Astrocyte of the spinal cord (primary cell): Measurements from ENCODE around the gene FUCA1.

Experiments used
- DNase-seq: peaks from one replicate; pipeline ENCODE4 v3.0.0; 2011; ENCODE audit warnings: low read depth, low spot score
- H3K4me3 ChIP-seq: 2 replicates; pipeline ENCODE4 v1.5.1; 2011; ENCODE audit warnings: low read depth, mild to moderate bottlenecking, low read length, moderate library complexity
- CTCF ChIP-seq: IDR thresholded peaks from 2 replicates; pipeline ENCODE4 v1.5.1; 2012; ENCODE audit warnings: low read depth, mild to moderate bottlenecking, low read length, inconsistent platforms
- in situ Hi-C: cut with HindIII; loops from 2 replicates; pipeline ENCODE4 v1.10.0; 2017; ENCODE audit warnings: low sequenced_read_pairs

FUCA1 gene

GRCh38 chr1:23825762-23826522 is 42.1 kb downstream of the FUCA1 start:
- H3K4me3 ChIP-seq: peak overlapping the region; percentile 88
- in situ Hi-C loops: no loop called here
- no peak for TF ChIP-seq CTCF
- no peak for DNase-seq

GRCh38 chr1:23825076-23825761 is 42.9 kb downstream of the FUCA1 start, which contains the start of gene HMGCL:
Gene HMGCL, minus strand, starts transcription at chr1:23825429. Its CDS starts 14 bp downstream, at chr1:23825415.
- H3K4me3 ChIP-seq: peak within 1 kb of the TSS; percentile 88
- peak; percentile 91 for DNase-seq
- in situ Hi-C loops: no loop called here
- TF ChIP-seq CTCF: no peak

GRCh38 chr1:23824711-23825075 is 43.4 kb downstream of the FUCA1 start:
- peak overlapping the region; percentile 88 for H3K4me3 ChIP-seq
- TF ChIP-seq CTCF: no peak
- DNase-seq: no peak
- in situ Hi-C loops: no loop called here

GRCh38 chr1:23823767-23824166 is 44.3 kb downstream of the FUCA1 start:
- in situ Hi-C loops: no loop called here
- no peak overlapping the region for H3K4me3 ChIP-seq
- no peak for DNase-seq
- TF ChIP-seq CTCF: no peak

GRCh38 chr1:23817633-23818032 is 50.5 kb downstream of the FUCA1 start:
- TF ChIP-seq CTCF: no peak
- DNase-seq: no peak
- no peak overlapping the region for H3K4me3 ChIP-seq
- in situ Hi-C loops: no loop called here

GRCh38 chr1:23816906-23817305 is 51.2 kb downstream of the FUCA1 start:
- DNase-seq: no peak
- H3K4me3 ChIP-seq: no peak overlapping the region
- TF ChIP-seq CTCF: no peak
- in situ Hi-C loops: no loop called here
